K562 (cell line): Measurements from ENCODE around the gene PTPN14.

ENCODE experiments used
- BMI1 ChIP-seq: fragments of 150-350 bp; IDR thresholded peaks from 2 replicates; pipeline ENCODE4 v1.6.1; 2014; ENCODE audit warnings: low read length
- EZH2 ChIP-seq: IDR thresholded peaks from 2 replicates; pipeline ENCODE4 v1.6.1; 2012; ENCODE audit warnings: low read depth, mild to moderate bottlenecking, inconsistent platforms, low read length, borderline replicate concordance
- GATAD2A ChIP-seq: fragments of 450-650 bp; IDR thresholded peaks from 2 replicates; pipeline ENCODE4 v1.6.1; 2017
- KLF16 ChIP-seq: IDR thresholded peaks from 2 replicates; pipeline ENCODE4 v1.6.1; 2016; ENCODE audit warnings: antibody characterized with exemption
- NR2F6 ChIP-seq: fragments of 450-650 bp; formaldehyde crosslinking; IDR thresholded peaks from 2 replicates; pipeline ENCODE4 v1.4.0; 2020; ENCODE audit warnings: mild to moderate bottlenecking
- SP2 ChIP-seq: IDR thresholded peaks from 2 replicates; pipeline ENCODE4 v1.6.1; 2011; ENCODE audit warnings: mild to moderate bottlenecking, low read depth, low read length, moderate library complexity; ENCODE audit not compliant: poor library complexity, severe bottlenecking; ENCODE audit errors: extremely low read depth
- TBP ChIP-seq: optimal IDR thresholded peaks from 2 replicates; pipeline ENCODE3; 2011; ENCODE audit warnings: low read depth, low read length, improper control_type of control experiment
- TFAM ChIP-seq: fragments of 250-450 bp; sonication (Bioruptor Pico); conservative IDR thresholded peaks from 2 replicates; pipeline ENCODE4 v1.5.0; 2021; ENCODE audit warnings: mild to moderate bottlenecking, moderate library complexity
- ZNF140 ChIP-seq: fragments of 250-450 bp; sonication (Bioruptor Pico); IDR thresholded peaks from 2 replicates; pipeline ENCODE4 v1.8.0; 2021; ENCODE audit warnings: moderate library complexity, mild to moderate bottlenecking, inconsistent platforms
- ZNF282 ChIP-seq: sonication (generic); formaldehyde crosslinking; IDR thresholded peaks from 2 replicates; pipeline ENCODE4 v1.8.1; 2023; ENCODE audit warnings: missing genetic modification reagents
- ZNF311 ChIP-seq: fragments of 250-450 bp; sonication (Bioruptor Pico); IDR thresholded peaks from 2 replicates; pipeline ENCODE4 v1.4.0; 2020; ENCODE audit warnings: mild to moderate bottlenecking, moderate library complexity
- TF ChIP-seq, protein P1 (sequence below), 2 experiments: fragments of 450-650 bp; conservative IDR thresholded peaks; 2 replicates each; pipeline ENCODE4 v1.6.1; 2017; ENCODE audit warnings: mild to moderate bottlenecking in 2 of 2, moderate library complexity in 2 of 2
- TF ChIP-seq, protein P2 (sequence below), 3 experiments: IDR thresholded peaks in 2 of 3; conservative IDR thresholded peaks in 1 of 3; 2 replicates each; pipeline ENCODE4 v1.5.1; 2011 to 2012; ENCODE audit warnings: low read length in 3 of 3, mild to moderate bottlenecking in 3 of 3, control low read depth in 2 of 3, improper control_type of control experiment in 1 of 3, inconsistent platforms in 1 of 3, low read depth in 1 of 3, mixed read lengths in 1 of 3, moderate library complexity in 1 of 3; ENCODE audit not compliant: insufficient read depth in 2 of 3
- TF ChIP-seq, protein P3 (sequence below): sonication (generic); formaldehyde crosslinking; IDR thresholded peaks from 2 replicates; pipeline ENCODE4 v1.4.0; 2020; ENCODE audit warnings: mild to moderate bottlenecking, missing genetic modification reagents

DNA sequence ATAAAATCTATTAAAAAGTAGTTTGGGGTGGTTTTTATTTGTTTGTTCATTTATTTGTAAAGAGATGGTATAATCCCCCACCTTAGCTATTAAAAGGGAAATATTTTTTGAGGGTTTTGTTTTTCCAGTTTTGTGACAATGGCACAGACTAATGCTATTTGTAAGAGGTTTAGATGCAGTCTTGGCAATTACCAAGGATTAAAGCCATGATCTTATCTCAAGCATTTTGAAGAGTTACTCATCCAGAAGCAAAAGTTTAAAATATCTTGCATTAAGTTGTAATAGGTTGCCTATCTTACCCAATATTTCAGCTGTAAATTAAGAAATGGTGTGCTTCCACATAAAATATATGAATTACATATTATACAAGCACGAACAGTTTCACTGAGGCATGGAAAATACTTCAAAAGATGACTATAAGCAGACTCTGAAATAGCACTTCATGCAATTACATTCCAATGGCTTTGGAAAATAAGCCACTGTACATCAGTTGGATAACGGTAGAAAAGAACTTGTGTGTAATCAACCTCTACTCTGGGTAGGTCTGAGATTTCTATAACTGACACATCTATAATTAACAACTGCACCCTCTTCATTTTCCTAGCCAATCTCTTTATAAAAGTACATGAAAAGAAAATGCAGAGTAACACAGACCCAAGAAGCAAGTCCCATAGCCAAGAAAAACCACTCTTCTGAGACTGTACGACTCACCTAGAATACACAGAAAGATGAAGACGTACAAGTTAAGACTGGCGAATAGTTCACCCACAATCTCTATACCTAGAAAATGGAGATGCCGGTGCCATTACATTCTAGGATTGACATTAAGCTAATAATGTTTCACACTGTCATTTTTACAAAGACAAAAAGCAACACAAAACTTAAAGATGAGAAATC is 95.2 kb downstream of the PTPN14 start:
- TF ChIP-seq GATAD2A (no peak), KLF16 (no peak), SP2 (no peak), ZNF282 (CRISPR knock-in tag) (no peak), BMI1 (no peak), NR2F6 (CRISPR knock-in tag) (no peak), ZNF140 (no peak), TFAM (CRISPR knock-in tag) (no peak), ZNF311 (CRISPR knock-in tag) (no peak), EZH2 (no peak), TBP (no peak)
- TF ChIP-seq, protein P1, sequence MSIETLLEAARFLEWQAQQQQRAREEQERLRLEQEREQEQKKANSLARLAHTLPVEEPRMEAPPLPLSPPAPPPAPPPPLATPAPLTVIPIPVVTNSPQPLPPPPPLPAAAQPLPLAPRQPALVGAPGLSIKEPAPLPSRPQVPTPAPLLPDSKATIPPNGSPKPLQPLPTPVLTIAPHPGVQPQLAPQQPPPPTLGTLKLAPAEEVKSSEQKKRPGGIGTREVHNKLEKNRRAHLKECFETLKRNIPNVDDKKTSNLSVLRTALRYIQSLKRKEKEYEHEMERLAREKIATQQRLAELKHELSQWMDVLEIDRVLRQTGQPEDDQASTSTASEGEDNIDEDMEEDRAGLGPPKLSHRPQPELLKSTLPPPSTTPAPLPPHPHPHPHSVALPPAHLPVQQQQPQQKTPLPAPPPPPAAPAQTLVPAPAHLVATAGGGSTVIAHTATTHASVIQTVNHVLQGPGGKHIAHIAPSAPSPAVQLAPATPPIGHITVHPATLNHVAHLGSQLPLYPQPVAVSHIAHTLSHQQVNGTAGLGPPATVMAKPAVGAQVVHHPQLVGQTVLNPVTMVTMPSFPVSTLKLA (conservative IDR thresholded peaks at IDR 0.05), result no peak
- TF ChIP-seq, protein P2, sequence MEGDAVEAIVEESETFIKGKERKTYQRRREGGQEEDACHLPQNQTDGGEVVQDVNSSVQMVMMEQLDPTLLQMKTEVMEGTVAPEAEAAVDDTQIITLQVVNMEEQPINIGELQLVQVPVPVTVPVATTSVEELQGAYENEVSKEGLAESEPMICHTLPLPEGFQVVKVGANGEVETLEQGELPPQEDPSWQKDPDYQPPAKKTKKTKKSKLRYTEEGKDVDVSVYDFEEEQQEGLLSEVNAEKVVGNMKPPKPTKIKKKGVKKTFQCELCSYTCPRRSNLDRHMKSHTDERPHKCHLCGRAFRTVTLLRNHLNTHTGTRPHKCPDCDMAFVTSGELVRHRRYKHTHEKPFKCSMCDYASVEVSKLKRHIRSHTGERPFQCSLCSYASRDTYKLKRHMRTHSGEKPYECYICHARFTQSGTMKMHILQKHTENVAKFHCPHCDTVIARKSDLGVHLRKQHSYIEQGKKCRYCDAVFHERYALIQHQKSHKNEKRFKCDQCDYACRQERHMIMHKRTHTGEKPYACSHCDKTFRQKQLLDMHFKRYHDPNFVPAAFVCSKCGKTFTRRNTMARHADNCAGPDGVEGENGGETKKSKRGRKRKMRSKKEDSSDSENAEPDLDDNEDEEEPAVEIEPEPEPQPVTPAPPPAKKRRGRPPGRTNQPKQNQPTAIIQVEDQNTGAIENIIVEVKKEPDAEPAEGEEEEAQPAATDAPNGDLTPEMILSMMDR (IDR thresholded peaks at IDR 0.05 in 2 of 3, conservative IDR thresholded peaks at IDR 0.05 in 1 of 3; ENCODE audit: insufficient read depth in 2 of 3, low read depth in 1 of 3, low read length in 3 of 3), result no peak
- TF ChIP-seq, protein P3, sequence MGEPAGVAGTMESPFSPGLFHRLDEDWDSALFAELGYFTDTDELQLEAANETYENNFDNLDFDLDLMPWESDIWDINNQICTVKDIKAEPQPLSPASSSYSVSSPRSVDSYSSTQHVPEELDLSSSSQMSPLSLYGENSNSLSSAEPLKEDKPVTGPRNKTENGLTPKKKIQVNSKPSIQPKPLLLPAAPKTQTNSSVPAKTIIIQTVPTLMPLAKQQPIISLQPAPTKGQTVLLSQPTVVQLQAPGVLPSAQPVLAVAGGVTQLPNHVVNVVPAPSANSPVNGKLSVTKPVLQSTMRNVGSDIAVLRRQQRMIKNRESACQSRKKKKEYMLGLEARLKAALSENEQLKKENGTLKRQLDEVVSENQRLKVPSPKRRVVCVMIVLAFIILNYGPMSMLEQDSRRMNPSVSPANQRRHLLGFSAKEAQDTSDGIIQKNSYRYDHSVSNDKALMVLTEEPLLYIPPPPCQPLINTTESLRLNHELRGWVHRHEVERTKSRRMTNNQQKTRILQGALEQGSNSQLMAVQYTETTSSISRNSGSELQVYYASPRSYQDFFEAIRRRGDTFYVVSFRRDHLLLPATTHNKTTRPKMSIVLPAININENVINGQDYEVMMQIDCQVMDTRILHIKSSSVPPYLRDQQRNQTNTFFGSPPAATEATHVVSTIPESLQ, result no peak
